HCT116 (cell line): ENCODE data around the gene OLFML2B. TPM values are rescaled to one million over a fixed set of nuclear protein-coding genes. Genes with fewer than 3 reads are reported as not detected.
A peak's percentile ranks its signal among the peaks of the same experiment; 100 is the strongest.

Source experiments
- ATAC-seq: fragments of 200-7000 bp; cut with Tn5 transposase; 2 replicates; pipeline ENCODE4 v1.9.1; 2020; ENCODE audit warnings: mild to moderate bottlenecking, moderate library complexity
- BruUV-seq: library from RNA; stranded (reverse); fragments of 400-500 nt; replicated peaks from 2 replicates; lab custom pipeline; 2021; lab: Mats Ljungman, UMichigan
- CTCF ChIA-PET: fragments of 300-600 bp; sonication (Branson Sonifier 250); formaldehyde crosslinking; loops from one replicate; lab custom pipeline; 2021; ENCODE audit warnings: antibody characterized with exemption; lab: Charles Lee
- POLR2A ChIA-PET: fragments of 300-600, 350-600 bp; sonication (Branson Sonifier 250); formaldehyde crosslinking; loops from one replicate; lab custom pipeline; 2021; ENCODE audit warnings: antibody characterized with exemption; lab: Charles Lee
- RAD21 ChIA-PET, 2 experiments: fragments of 300-600 bp; sonication (Branson Sonifier 250); formaldehyde crosslinking; loops; one replicate each; lab custom pipeline; 2023; ENCODE audit warnings: low total read pairs in 2 of 2; ENCODE audit not compliant: uncharacterized antibody in 2 of 2, unreplicated experiment in 2 of 2, low non-redundant PET in 1 of 2; lab: Charles Lee
- DNase-seq: peaks from one replicate; pipeline ENCODE4 v3.0.0-alpha.2; 2010; ENCODE audit warnings: low read depth, low spot score
- H2AFZ ChIP-seq: fragments of 200-600 bp; shearing (Covaris generic), sonication (generic); 2 replicates; pipeline ENCODE4 v1.6.1; 2017; ENCODE audit warnings: low read depth, mixed run types, mixed read lengths, antibody characterized with exemption, low read length; ENCODE audit not compliant: poor library complexity, severe bottlenecking
- H3K27ac ChIP-seq: 2 replicates; pipeline ENCODE4 v1.5.1; 2012; ENCODE audit warnings: low read depth, low read length
- H3K27me3 ChIP-seq: fragments of 200-600 bp; sonication (generic); 2 replicates; pipeline ENCODE4 v1.6.1; 2016; ENCODE audit warnings: mixed run types, low read length, mixed read lengths; ENCODE audit not compliant: insufficient read depth
- H3K36me3 ChIP-seq, 2 experiments: fragments of 200-500 bp in 1 of 2; fragments of 200-600 bp in 1 of 2; sonication (Bioruptor generic) in 1 of 2; sonication (generic) in 1 of 2; 2 replicates each; pipeline versions ENCODE4 v1.5.1 to v1.6.1; 2014 to 2016; ENCODE audit warnings: low read length in 2 of 2, inconsistent platforms in 1 of 2, mixed read lengths in 1 of 2, mixed run types in 1 of 2; ENCODE audit not compliant: insufficient read depth in 2 of 2, control insufficient read depth in 1 of 2
- H3K4me1 ChIP-seq, 2 experiments: fragments of 200-600 bp in 1 of 2; sonication (generic) in 1 of 2; 2 replicates each; pipeline versions ENCODE4 v1.5.1 to v1.6.1; 2012 to 2017; ENCODE audit warnings: low read length in 2 of 2, inconsistent platforms in 1 of 2, mild to moderate bottlenecking in 1 of 2, mixed read lengths in 1 of 2, mixed run types in 1 of 2, moderate library complexity in 1 of 2; ENCODE audit not compliant: insufficient read depth in 2 of 2, control insufficient read depth in 1 of 2
- H3K4me2 ChIP-seq: fragments of 200-600 bp; sonication (generic); 2 replicates; pipeline ENCODE4 v1.6.1; 2017; ENCODE audit warnings: mixed run types, low read length, mixed read lengths
- H3K4me3 ChIP-seq, 2 experiments: fragments of 200-600 bp in 1 of 2; sonication (generic) in 1 of 2; replicated peaks in 1 of 2; 2 replicates each; pipeline ENCODE4 v1.5.1; 2011 to 2016; ENCODE audit warnings: low read length in 2 of 2, control low read depth in 1 of 2, low read depth in 1 of 2, mild to moderate bottlenecking in 1 of 2, mixed read lengths in 1 of 2, mixed run types in 1 of 2
- H3K79me2 ChIP-seq: fragments of 200-600 bp; sonication (generic); 2 replicates; pipeline ENCODE4 v1.6.1; 2017; ENCODE audit warnings: mild to moderate bottlenecking, mixed run types, low read length, moderate library complexity, mixed read lengths; ENCODE audit not compliant: insufficient read depth
- H3K9ac ChIP-seq: fragments of 200-600 bp; sonication (generic); 2 replicates; pipeline ENCODE4 v1.6.1; 2016; ENCODE audit warnings: low read length, mixed read lengths
- H3K9me2 ChIP-seq: fragments of 200-600 bp; sonication (generic), shearing (Covaris generic); 2 replicates; pipeline ENCODE4 v1.6.1; 2017; ENCODE audit warnings: mixed run types, mild to moderate bottlenecking, moderate library complexity; ENCODE audit not compliant: insufficient read depth
- H3K9me3 ChIP-seq, 2 experiments: fragments of 200-500 bp in 1 of 2; fragments of 200-600 bp in 1 of 2; sonication (Bioruptor generic) in 1 of 2; sonication (generic) in 1 of 2; 2 replicates each; pipeline ENCODE4 v1.6.1; 2014 to 2017; ENCODE audit warnings: low read length in 2 of 2, mixed read lengths in 2 of 2, inconsistent platforms in 1 of 2, low read depth in 1 of 2, mild to moderate bottlenecking in 1 of 2, mixed run types in 1 of 2, moderate library complexity in 1 of 2; ENCODE audit not compliant: control insufficient read depth in 1 of 2, insufficient read depth in 1 of 2
- H4K20me1 ChIP-seq: fragments of 200-600 bp; sonication (generic), shearing (Covaris generic); 2 replicates; pipeline ENCODE4 v1.6.1; 2017; ENCODE audit warnings: mixed run types, mild to moderate bottlenecking, moderate library complexity; ENCODE audit not compliant: insufficient read depth
- ATF3 ChIP-seq: IDR thresholded peaks from 2 replicates; pipeline ENCODE4 v1.6.1; 2012
- CEBPB ChIP-seq: IDR thresholded peaks from 2 replicates; pipeline ENCODE4 v1.6.1; 2012; ENCODE audit warnings: low read depth
- EGR1 ChIP-seq: IDR thresholded peaks from 2 replicates; pipeline ENCODE4 v1.6.1; 2012; ENCODE audit warnings: low read depth
- ELF1 ChIP-seq: IDR thresholded peaks from 2 replicates; pipeline ENCODE4 v1.6.1; 2012; ENCODE audit warnings: low read depth, borderline replicate concordance
- EZH2 ChIP-seq: fragments of 200-600 bp; sonication (generic); IDR thresholded peaks from 2 replicates; pipeline ENCODE4 v1.6.1; 2017; ENCODE audit warnings: antibody characterized with exemption, mixed run types
- FOSL1 ChIP-seq: IDR thresholded peaks from 2 replicates; pipeline ENCODE4 v1.6.1; 2012; ENCODE audit warnings: low read depth
- JUND ChIP-seq: IDR thresholded peaks from 2 replicates; pipeline ENCODE4 v1.6.1; 2012
- MAX ChIP-seq: IDR thresholded peaks from 2 replicates; pipeline ENCODE4 v1.6.1; 2012
- POLR2AphosphoS5 ChIP-seq: IDR thresholded peaks from 2 replicates; pipeline ENCODE4 v1.6.1; 2011; ENCODE audit warnings: mild to moderate bottlenecking, low read depth, low read length, moderate library complexity
- RAD21 ChIP-seq: IDR thresholded peaks from 2 replicates; pipeline ENCODE4 v1.6.1; 2012; ENCODE audit warnings: low read depth, mild to moderate bottlenecking
- SIN3A ChIP-seq: IDR thresholded peaks from 2 replicates; pipeline ENCODE4 v1.6.1; 2012; ENCODE audit warnings: low read depth
- SP1 ChIP-seq: IDR thresholded peaks from 2 replicates; pipeline ENCODE4 v1.6.1; 2012; ENCODE audit warnings: low read depth
- SRF ChIP-seq: IDR thresholded peaks from 2 replicates; pipeline ENCODE4 v1.6.1; 2012; ENCODE audit warnings: low read depth
- TCF7L2 ChIP-seq: IDR thresholded peaks from 2 replicates; pipeline ENCODE4 v1.7.0; 2011; ENCODE audit warnings: borderline replicate concordance, inconsistent platforms; ENCODE audit not compliant: insufficient read depth, insufficient read length; ENCODE audit errors: extremely low read depth
- YY1 ChIP-seq: IDR thresholded peaks from 2 replicates; pipeline ENCODE4 v1.6.1; 2011; ENCODE audit warnings: low read length, low read depth, moderate library complexity, mild to moderate bottlenecking; ENCODE audit not compliant: insufficient replicate concordance; ENCODE audit errors: extremely low read depth
- ZFX ChIP-seq: fragments of 450-650 bp; IDR thresholded peaks from 2 replicates; pipeline ENCODE4 v1.6.1; 2017
- ZNF274 ChIP-seq: fragments of 200-500 bp; sonication (Bioruptor generic); IDR thresholded peaks from 2 replicates; pipeline ENCODE4 v1.6.1; 2014; ENCODE audit warnings: mild to moderate bottlenecking, low read depth, low read length, inconsistent platforms
- intact Hi-C: fragments of 100-400 bp; cut with micrococcal nuclease; formaldehyde crosslinking; loops from 2 replicates; pipeline ENCODE4 v1.10.0; 2022
- total RNA-seq: library from RNA; stranded (reverse); gene quantifications from one replicate; pipeline ENCODE4 v1.2.1, GENCODE V29; 2021; ENCODE audit not compliant: unreplicated experiment
- TF ChIP-seq, protein P1 (sequence below): IDR thresholded peaks from 2 replicates; pipeline ENCODE4 v1.6.1; 2011; ENCODE audit warnings: mild to moderate bottlenecking, low read length, moderate library complexity; ENCODE audit not compliant: insufficient replicate concordance; ENCODE audit errors: extremely low read depth
- TF ChIP-seq, protein P2 (sequence below): IDR thresholded peaks from 2 replicates; pipeline ENCODE4 v1.6.1; 2012; ENCODE audit warnings: low read depth
- TF ChIP-seq, protein P3 (sequence below), 3 experiments: fragments of 200-600 bp in 1 of 3; sonication (generic) in 1 of 3; IDR thresholded peaks in 2 of 3; conservative IDR thresholded peaks in 1 of 3; 2 replicates each; pipeline ENCODE4 v1.5.1; 2012 to 2017; ENCODE audit warnings: low read depth in 2 of 3, low read length in 2 of 3, antibody characterized with exemption in 1 of 3, borderline replicate concordance in 1 of 3, control low read depth in 1 of 3, mild to moderate bottlenecking in 1 of 3, mixed read lengths in 1 of 3, mixed run types in 1 of 3, moderate library complexity in 1 of 3; ENCODE audit not compliant: insufficient read depth in 1 of 3

OLFML2B gene
- total RNA-seq, 1 experiment from 2014 or later: 1.3 TPM

GRCh38 chr1:162068301-162068700 is 44.6 kb upstream of the OLFML2B start:
- H3K4me2 ChIP-seq: peak overlapping the region; percentile 84; the same call in 1 of the 2 replicates
- POLR2A ChIA-PET: no interaction called here
- CTCF ChIA-PET: no interaction called here

More at GRCh38 chr1:162068301-162068700, 44.6 kb upstream of the OLFML2B start:
- no peak for DNase-seq
- Histone ChIP-seq H3K4me3 (no peak overlapping the region), H3K9me3 (no peaks in the 10 kb centered on the region), H3K9ac (no peak overlapping the region), H3K4me1 (peaks cover 29 to 32% of the 10 kb centered on the region in 2 experiments; a peak in 3 of 4 replicates), H2AFZ (no peak overlapping the region), H3K79me2 (no peaks in the 10 kb centered on the region)
- no peak for ATAC-seq
- intact Hi-C loops: no loop called here
- no TSS peak for BruUV-seq
- RAD21 ChIA-PET: no interaction called here
- TF ChIP-seq YY1 (no peak), ZFX (no peak), MAX (no peak), SRF (no peak), SP1 (no peak), ATF3 (no peak), ZNF274 (no peak), RAD21 (no peak), JUND (no peak), TCF7L2 (no peak), SIN3A (no peak), ELF1 (no peak), EGR1 (no peak), EZH2 (no peak), POLR2AphosphoS5 (no peak), CEBPB (no peak), FOSL1 (no peak)
- TF ChIP-seq, protein P1, sequence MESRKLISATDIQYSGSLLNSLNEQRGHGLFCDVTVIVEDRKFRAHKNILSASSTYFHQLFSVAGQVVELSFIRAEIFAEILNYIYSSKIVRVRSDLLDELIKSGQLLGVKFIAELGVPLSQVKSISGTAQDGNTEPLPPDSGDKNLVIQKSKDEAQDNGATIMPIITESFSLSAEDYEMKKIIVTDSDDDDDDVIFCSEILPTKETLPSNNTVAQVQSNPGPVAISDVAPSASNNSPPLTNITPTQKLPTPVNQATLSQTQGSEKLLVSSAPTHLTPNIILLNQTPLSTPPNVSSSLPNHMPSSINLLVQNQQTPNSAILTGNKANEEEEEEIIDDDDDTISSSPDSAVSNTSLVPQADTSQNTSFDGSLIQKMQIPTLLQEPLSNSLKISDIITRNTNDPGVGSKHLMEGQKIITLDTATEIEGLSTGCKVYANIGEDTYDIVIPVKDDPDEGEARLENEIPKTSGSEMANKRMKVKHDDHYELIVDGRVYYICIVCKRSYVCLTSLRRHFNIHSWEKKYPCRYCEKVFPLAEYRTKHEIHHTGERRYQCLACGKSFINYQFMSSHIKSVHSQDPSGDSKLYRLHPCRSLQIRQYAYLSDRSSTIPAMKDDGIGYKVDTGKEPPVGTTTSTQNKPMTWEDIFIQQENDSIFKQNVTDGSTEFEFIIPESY: no peak
- TF ChIP-seq, protein P2, sequence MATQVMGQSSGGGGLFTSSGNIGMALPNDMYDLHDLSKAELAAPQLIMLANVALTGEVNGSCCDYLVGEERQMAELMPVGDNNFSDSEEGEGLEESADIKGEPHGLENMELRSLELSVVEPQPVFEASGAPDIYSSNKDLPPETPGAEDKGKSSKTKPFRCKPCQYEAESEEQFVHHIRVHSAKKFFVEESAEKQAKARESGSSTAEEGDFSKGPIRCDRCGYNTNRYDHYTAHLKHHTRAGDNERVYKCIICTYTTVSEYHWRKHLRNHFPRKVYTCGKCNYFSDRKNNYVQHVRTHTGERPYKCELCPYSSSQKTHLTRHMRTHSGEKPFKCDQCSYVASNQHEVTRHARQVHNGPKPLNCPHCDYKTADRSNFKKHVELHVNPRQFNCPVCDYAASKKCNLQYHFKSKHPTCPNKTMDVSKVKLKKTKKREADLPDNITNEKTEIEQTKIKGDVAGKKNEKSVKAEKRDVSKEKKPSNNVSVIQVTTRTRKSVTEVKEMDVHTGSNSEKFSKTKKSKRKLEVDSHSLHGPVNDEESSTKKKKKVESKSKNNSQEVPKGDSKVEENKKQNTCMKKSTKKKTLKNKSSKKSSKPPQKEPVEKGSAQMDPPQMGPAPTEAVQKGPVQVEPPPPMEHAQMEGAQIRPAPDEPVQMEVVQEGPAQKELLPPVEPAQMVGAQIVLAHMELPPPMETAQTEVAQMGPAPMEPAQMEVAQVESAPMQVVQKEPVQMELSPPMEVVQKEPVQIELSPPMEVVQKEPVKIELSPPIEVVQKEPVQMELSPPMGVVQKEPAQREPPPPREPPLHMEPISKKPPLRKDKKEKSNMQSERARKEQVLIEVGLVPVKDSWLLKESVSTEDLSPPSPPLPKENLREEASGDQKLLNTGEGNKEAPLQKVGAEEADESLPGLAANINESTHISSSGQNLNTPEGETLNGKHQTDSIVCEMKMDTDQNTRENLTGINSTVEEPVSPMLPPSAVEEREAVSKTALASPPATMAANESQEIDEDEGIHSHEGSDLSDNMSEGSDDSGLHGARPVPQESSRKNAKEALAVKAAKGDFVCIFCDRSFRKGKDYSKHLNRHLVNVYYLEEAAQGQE: no peak
- TF ChIP-seq, protein P3, sequence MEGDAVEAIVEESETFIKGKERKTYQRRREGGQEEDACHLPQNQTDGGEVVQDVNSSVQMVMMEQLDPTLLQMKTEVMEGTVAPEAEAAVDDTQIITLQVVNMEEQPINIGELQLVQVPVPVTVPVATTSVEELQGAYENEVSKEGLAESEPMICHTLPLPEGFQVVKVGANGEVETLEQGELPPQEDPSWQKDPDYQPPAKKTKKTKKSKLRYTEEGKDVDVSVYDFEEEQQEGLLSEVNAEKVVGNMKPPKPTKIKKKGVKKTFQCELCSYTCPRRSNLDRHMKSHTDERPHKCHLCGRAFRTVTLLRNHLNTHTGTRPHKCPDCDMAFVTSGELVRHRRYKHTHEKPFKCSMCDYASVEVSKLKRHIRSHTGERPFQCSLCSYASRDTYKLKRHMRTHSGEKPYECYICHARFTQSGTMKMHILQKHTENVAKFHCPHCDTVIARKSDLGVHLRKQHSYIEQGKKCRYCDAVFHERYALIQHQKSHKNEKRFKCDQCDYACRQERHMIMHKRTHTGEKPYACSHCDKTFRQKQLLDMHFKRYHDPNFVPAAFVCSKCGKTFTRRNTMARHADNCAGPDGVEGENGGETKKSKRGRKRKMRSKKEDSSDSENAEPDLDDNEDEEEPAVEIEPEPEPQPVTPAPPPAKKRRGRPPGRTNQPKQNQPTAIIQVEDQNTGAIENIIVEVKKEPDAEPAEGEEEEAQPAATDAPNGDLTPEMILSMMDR (IDR thresholded peaks at IDR 0.05 in 2 of 3, conservative IDR thresholded peaks at IDR 0.05 in 1 of 3; ENCODE audit: borderline replicate concordance in 1 of 3, insufficient read depth in 1 of 3, low read depth in 2 of 3, low read length in 2 of 3): no peak
- TF ChIP-seq, all 23 proteins: peak for 0
- Histone ChIP-seq H3K36me3 (no peaks in the 10 kb centered on the region), H3K27ac (no peak overlapping the region), H3K9me2 (no peaks in the 10 kb centered on the region), H4K20me1 (no peaks in the 10 kb centered on the region), H3K27me3 (peaks cover 26% of the 10 kb centered on the region; the same call in 1 of the 2 replicates)
